ENCODE measurements around the gene SPART.

DNA sequence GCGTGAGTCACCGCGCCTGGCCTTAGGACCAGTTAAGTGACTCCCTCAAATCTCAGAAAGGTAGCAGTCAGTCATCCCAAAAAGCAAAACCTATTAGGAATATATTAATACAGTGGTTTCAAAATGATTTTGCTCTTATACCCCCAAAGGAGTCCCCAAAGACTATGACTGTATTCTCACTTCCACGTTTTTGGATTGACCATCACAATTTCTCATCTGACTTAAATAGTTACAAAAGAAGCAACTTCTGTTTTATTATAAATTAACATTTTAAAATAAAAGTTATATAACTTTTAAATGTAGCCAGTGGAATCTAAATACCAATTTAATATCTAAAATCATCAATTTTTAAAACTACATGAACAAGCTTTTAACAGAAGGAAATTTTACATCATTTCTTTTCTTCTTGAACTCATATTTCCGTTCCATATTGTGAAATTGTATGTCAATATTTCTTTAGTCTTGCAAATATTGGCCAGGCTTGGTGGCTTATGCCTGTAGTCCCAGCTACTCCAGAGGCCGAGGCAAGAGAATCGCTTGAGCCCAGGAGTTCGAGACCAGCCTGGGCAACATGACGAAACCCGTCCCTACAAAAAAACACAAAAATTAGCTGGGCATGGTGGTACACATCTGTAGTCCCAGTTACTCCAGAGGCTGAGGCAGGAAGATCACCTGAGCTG lies 1.5 kb upstream of the SPART start:
- TF ChIP-seq SP1 (IDR thresholded peaks at IDR 0.05), result no peak
- TF ChIP-seq ELF4 (IDR thresholded peaks at IDR 0.05), result no peak
- no peak for TF ChIP-seq SUZ12 (IDR thresholded peaks at IDR 0.05)
- TF ChIP-seq CTBP1 (IDR thresholded peaks at IDR 0.05; ENCODE audit: borderline replicate concordance), result no peak
- TF ChIP-seq BHLHE40 (IDR thresholded peaks at IDR 0.05; ENCODE audit: borderline replicate concordance), result no peak
- TF ChIP-seq FOXA1 (IDR thresholded peaks at IDR 0.05), result no peak
- no peak for TF ChIP-seq TARDBP (IDR thresholded peaks at IDR 0.05)
- no peak for TF ChIP-seq FOXK2 (IDR thresholded peaks at IDR 0.05)
- no peak for TF ChIP-seq FOXM1 (IDR thresholded peaks at IDR 0.05; ENCODE audit: borderline replicate concordance)
- TF ChIP-seq NFRKB (IDR thresholded peaks at IDR 0.05), result no peak
- no peak for TF ChIP-seq HDGF (IDR thresholded peaks at IDR 0.05; ENCODE audit: borderline replicate concordance)
